ENCODE data around the gene MBLAC2.

GRCh38 chr5:90514520-90514919, 39.9 kb upstream of the MBLAC2 start:
- TF ChIP-seq CTCF (IDR thresholded peaks at IDR 0.05) (no peak), EZH2 (IDR thresholded peaks at IDR 0.05; ENCODE audit: borderline replicate concordance, insufficient read depth, low read depth, low read length, poor library complexity, severe bottlenecking) (no peak)

Measured in B cell (primary cell).